ENCODE data around the gene SREBF1.

SREBF1 gene

GRCh38 chr17:17792037-17792550, 44.7 kb downstream of the SREBF1 start:
- intact Hi-C loops (cut with DNase I) = no loop called here
- no peak for DNase-seq

GRCh38 chr17:17790637-17791464, 45.9 kb downstream of the SREBF1 start:
- intact Hi-C loops (cut with DNase I) = no loop called here
- no peak for DNase-seq

DNA sequence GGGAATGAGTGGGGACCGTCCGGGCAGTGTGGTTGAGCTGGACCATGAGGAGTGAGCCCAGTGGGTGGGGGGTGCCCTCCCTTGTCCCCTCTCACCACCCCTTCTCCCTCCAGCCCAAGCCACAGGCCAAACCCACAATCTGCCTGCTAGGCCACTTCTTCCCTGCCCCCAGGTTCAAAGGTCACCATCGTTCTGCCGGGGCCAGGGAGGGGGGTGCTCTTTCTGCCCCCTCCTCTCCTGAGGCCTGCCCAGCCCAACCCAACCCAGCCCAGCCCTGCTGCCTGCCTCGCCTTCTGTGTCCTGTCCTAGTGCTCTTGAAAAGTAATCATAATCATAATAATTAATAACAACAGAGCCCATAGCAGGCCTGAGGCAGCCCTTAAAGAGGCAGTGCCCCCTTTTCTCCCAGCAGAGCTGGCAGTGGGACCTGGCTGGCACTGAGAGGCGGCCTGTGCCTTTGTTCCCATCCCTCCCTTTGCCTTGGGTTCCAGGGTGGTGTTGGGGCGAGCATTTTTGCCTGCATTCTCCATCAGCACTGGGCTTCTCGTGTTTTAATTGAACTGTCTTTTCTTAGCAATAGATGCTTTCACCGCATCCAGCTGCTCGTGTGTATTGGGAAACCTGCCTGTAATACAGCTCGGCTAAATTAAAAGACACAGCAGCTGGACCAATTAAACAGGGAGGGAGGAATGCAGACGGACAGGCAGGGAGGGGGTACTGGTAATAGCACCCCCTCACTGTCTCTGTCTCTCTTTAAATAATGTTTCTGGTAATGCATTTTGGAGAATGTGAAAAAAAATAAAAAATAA, 46.8 kb downstream of the SREBF1 start:
- DNase-seq = no peak
- intact Hi-C loops (cut with DNase I) = loop anchor here (10.0 kb wide), 1 partner anchor 105 kb away; the partner anchor contains the start of gene RAI1

GRCh38 chr17:17789410-17789809, 47.4 kb downstream of the SREBF1 start:
- intact Hi-C loops (cut with DNase I) = loop anchor here (10.0 kb wide), 1 partner anchor 105 kb away; the partner anchor contains the start of gene RAI1
- DNase-seq = no peak

DNA sequence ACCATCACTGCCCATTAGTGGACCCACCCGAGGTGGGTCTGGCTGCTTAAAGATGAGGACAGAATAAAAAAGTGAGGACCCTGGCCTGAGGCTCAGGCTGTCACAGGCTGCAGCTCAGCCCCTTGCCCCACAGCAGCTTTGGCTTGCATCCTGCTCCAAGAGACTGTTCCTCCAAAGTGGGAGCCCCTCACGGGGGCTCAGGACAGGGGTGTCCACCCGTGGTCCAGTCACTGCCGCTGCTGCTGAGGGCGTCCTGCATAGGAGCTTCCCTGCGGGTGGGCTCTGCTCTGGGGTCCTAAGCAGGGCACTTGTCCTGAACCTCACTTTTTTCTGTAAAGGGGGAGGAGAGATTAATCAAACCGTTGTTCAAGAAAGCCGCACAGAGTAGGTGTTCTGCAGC, 47.8 kb downstream of the SREBF1 start:
- DNase-seq = no peak
- intact Hi-C loops (cut with DNase I) = loop anchor here (10.0 kb wide), 1 partner anchor 104 kb away; the partner anchor contains the start of gene RAI1

DNA sequence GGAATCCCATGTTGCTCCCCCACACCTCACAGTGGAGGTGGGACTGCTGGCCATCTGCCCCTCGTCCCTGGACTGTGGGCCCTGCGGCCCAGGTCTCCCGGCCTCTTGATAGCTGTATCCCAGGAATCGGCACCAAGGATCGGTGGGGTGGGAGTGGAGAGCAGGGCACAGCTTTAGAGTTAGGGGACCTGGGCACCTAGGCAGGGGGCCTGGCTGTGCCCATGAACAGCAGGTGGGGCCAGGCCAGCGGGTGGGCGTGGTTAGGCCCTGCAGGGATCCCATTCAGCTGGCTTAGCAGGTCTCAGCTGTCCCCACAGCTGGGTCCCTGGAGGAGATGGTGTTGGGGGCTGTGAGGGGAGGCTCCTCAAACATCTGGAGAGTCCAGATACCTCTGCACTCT, 49.2 kb downstream of the SREBF1 start:
- intact Hi-C loops (cut with DNase I) = loop anchor here (10.0 kb wide), 1 partner anchor 103 kb away; the partner anchor contains the start of gene RAI1

GRCh38 chr17:17786998-17787397, 49.8 kb downstream of the SREBF1 start:
- intact Hi-C loops (cut with DNase I) = loop anchor here (10.0 kb wide), 1 partner anchor 102 kb away; the partner anchor contains the start of gene RAI1
- DNase-seq = no peak

More for the DNA sequence above, 49.2 kb downstream of the SREBF1 start:
- DNase-seq = no peak

- intact Hi-C loops (cut with DNase I) = loop anchor here (10.0 kb wide), 1 partner anchor 101 kb away; the partner anchor contains the start of gene RAI1
- DNase-seq = peak in 19 of 42 donors; percentile 25 to 65 (median 44)
These were observed 51.4 kb downstream of the SREBF1 start for GRCh38 chr17:17785407-17785806.

DNA sequence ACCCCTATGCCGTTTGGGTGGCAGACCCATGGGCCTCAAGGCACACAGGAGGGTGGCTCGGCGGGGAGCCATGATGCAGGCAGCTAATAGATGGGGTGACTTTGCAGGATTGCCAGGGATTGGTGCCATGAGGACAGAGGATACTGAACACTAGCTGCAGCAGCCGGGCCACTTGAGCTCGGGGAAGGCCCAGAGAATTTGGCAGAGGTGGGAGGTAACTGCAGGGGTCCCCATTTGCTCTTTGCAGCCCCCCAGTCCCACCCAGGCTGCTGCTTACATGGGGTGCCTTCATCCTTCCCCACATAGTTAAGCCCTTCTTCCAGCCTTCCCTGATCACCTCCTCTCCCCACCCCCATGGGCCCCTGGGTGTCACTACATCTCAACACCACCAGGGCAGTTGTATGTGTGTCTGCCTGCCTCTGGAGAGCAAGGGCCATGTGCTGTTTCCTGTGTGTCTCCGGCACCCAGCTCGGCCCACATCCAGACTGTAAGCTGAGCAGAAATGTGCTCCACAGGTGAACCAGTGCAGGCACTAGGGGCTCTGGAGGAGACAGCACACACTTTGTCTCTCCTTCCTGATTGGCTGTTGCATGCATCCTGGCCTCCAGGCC, 52.0 kb downstream of the SREBF1 start:
- intact Hi-C loops (cut with DNase I) = loop anchor here (5.0 to 10.0 kb wide), 2 partner anchors 42 to 100 kb away; partner anchors contain the start of gene RAI1

GRCh38 chr17:17783825-17784656, 52.7 kb downstream of the SREBF1 start:
- DNase-seq = peak; percentile 46 to 89 (median 69)
- intact Hi-C loops (cut with DNase I) = loop anchor here (5.0 to 10.0 kb wide), 2 partner anchors 42 to 99 kb away; partner anchors contain the start of gene RAI1

More for the DNA sequence above, 52.0 kb downstream of the SREBF1 start:
- peak in 23 of 42 donors; percentile 25 to 75 (median 50) for DNase-seq

DNA sequence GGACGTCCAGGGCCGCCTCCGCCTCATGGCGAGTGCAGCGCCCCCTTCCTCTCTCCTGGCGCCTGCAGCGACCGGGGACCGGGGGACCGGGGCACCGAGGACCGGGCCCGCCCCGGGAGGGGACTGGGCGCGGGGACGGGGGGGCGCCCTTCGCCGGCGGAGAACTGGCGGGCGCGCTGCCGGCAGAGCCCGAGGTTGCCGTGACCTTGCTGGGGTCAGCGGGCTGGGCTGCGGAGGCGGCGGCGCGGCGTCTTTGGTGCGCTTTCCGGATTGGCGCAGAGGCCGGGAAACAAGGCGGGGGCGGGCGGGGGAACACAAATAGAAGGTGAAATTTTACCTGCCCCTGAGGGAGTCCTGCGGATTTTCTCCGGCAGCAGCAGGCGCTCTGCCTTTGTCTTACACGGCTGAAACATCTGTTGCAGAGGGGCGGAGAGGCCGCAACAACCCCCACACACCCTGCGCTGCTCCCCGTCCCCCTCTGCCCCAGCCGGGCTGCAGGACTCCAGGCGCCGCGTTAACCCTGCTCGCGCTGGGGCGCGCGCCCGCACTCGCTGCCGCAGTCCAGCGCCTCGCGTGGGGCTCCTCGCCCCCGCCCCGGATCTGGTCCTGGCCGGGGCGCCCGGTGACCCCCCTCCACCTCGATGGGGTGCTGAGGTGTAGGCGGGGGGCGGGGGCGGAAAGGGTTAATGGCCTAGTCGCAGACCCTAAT, 53.5 kb downstream of the SREBF1 start:
- intact Hi-C loops (cut with DNase I) = loop anchor here (5.0 to 10.0 kb wide), 2 partner anchors 41 to 98 kb away; partner anchors contain the start of gene RAI1
- DNase-seq = peak in 41 of 42 donors; percentile 40 to 88 (median 69)

DNA sequence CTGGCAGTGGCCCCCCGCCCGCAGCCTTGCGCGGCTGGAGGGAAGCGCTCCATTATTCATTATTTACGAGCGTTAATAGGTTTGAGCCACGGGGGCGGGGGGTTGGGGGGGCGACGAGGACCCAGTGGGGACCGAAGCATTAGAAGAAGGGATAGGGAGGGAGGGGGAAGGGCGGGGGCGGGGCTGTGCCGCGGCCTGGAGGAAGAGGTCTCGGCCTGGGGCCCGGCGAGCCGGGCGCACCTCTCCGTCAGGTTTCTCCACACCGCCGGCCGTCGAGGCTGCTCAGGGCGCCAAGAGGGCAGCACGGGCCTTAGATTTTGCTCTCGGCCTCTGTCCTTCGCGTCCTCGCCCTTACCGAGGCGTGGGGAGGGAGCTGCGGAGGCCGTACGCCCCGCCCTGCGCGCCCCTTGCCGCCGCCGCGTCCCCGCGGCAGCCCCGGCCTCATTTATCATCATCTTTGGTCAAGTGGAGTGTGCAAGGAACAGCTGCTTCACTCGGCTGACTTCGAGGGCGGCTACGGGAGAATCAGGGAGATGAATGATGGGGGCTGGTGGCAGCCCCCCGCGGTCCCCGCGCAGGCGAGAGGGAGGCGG, 54.2 kb downstream of the SREBF1 start:
- intact Hi-C loops (cut with DNase I) = loop anchor here (5.0 to 10.0 kb wide), 2 partner anchors 40 to 98 kb away; partner anchors contain the start of gene RAI1

DNA sequence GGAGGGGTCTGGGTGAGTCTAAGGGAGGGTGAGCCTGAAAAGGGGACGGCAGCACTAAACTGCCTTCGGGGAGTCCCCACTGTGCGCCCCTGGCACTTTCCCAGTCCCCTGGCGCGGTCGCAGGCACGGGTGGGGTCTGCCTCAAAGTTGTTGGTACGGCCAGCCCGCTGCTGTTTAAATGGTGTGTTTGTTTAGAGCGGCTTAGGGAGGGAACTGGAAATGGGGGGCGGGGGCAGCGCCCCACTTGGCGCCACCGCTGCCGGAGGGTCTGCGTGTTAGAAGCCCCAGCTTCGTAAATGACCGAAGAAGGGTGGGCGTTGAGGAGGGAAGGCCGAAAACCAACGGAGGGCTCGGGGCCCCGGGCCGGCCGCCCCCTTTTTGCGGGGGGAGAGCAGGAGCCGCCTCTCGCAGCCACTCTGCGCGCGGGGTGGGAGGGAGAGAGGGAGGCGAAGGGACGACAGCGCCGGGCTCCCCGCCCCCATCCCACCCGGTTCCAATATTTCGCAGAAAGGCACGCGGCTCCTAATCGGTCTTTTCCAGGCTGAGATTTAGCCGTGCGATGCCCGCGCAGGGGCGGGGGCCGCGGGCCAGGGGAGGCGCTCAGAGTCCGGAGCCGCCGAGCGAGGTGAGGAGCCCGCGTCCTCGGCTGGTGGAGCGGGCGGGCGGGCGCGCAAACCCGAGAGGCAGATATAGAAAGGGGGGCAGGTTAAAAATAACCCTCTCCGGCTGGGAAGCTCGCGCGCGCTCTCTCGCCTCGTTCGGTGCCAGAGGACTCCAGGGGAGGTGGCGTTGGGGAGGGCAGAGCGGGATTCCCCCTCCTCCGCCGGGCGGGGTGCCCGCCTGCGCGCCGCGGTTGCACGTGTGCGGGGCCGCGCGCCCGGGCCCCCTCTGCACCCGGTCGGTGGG, 54.9 kb downstream of the SREBF1 start:
- DNase-seq = peak; percentile 76 to 97 (median 90)
- intact Hi-C loops (cut with DNase I) = loop anchor here (5.0 to 10.0 kb wide), 2 partner anchors 40 to 97 kb away; partner anchors contain the start of gene RAI1

More for the DNA sequence above, 54.2 kb downstream of the SREBF1 start:
- DNase-seq = peak in 18 of 42 donors; percentile 23 to 67 (median 49)

DNA sequence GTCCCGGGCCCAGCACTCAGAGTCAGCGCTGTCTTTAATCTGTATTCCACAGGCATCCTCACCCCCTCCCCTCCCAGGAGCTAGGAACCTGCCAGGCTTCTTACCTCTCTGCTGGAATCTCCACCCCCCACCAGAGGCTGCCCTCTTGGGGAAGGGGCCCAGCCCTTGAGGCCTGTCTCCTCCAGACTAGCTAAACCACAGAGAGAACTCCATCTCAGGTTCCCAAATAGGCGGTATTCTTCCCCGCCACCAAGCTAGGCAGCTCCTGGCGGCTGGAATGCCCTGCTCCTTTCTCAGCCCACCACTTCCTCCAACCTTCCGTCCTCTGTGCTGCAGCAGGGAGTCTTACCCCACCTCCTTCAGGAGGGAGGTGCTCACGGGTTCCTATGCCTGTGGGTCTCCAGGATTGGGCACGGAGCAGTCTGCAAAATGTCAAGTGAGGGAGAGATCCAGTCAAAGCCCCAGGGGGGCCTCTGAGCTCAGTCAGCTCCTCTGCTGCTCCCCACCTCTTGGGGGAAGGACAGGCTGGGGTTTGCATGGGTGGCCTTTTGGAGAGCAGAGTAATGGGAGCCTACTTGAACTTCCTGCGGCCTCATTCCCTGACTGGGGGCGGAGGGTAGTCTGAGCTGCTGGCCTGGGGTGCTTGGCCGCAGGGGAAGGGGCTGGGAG, 55.7 kb downstream of the SREBF1 start:
- peak in 34 of 42 donors; percentile 28 to 81 (median 58) for DNase-seq
- intact Hi-C loops (cut with DNase I) = loop anchor here (5.0 to 10.0 kb wide), 2 partner anchors 39 to 96 kb away; partner anchors contain the start of gene RAI1
